CD4-positive, alpha-beta T cell treated with Interleukin-2 at 100 ng/mL for 4 hours (primary cell): Measurements from ENCODE around the gene IL18RAP.
A peak's percentile ranks its signal among the peaks of the same experiment; 100 is the strongest.

Experiments
- DNase-seq: peaks from one replicate; pipeline ENCODE4 v3.0.0-alpha.2; 2020; ENCODE audit warnings: low spot score

Gene IL18RAP

GRCh38 chr2:102460467-102460866 is 37.5 kb downstream of the IL18RAP start:
- DNase-seq: no peak

GRCh38 chr2:102461188-102461587 is 38.2 kb downstream of the IL18RAP start:
- DNase-seq: no peak

- no peak for DNase-seq
Observed at GRCh38 chr2:102463160-102463559, 40.2 kb downstream of the IL18RAP start.

GRCh38 chr2:102470168-102470567 is 47.2 kb downstream of the IL18RAP start:
- DNase-seq: no peak

GRCh38 chr2:102473020-102473419 is 50.1 kb downstream of the IL18RAP start, which contains the start of gene SLC9A4:
SLC9A4 (plus strand) TSS chr2:102473226; CDS start chr2:102473760, 534 bp downstream.
- DNase-seq: peak; percentile 52

- DNase-seq: no peak
Observed at GRCh38 chr2:102473631-102474030, 50.7 kb downstream of the IL18RAP start.

GRCh38 chr2:102474785-102475184 is 51.8 kb downstream of the IL18RAP start:
- DNase-seq: no peak

- no peak for DNase-seq
Observed at GRCh38 chr2:102478686-102479470, 55.9 kb downstream of the IL18RAP start.

GRCh38 chr2:102480285-102481195 is 57.6 kb downstream of the IL18RAP start:
- DNase-seq: no peak

- DNase-seq: no peak
Observed at GRCh38 chr2:102481931-102482330, 59.0 kb downstream of the IL18RAP start.

GRCh38 chr2:102483086-102483485 is 60.1 kb downstream of the IL18RAP start:
- DNase-seq: no peak

GRCh38 chr2:102484310-102485061 is 61.5 kb downstream of the IL18RAP start:
- no peak for DNase-seq

- no peak for DNase-seq
Observed at GRCh38 chr2:102485147-102485785, 62.3 kb downstream of the IL18RAP start.

- DNase-seq: no peak
Observed at GRCh38 chr2:102486941-102487702, 64.2 kb downstream of the IL18RAP start.

GRCh38 chr2:102487761-102488462 is 65.0 kb downstream of the IL18RAP start:
- DNase-seq: no peak

GRCh38 chr2:102489646-102490045 is 66.7 kb downstream of the IL18RAP start:
- DNase-seq: no peak

GRCh38 chr2:102492006-102492405 is 69.0 kb downstream of the IL18RAP start:
- no peak for DNase-seq

- DNase-seq: no peak
Observed at GRCh38 chr2:102494570-102494969, 71.6 kb downstream of the IL18RAP start.

- DNase-seq: no peak
Observed at GRCh38 chr2:102498414-102498813, 75.5 kb downstream of the IL18RAP start.

- no peak for DNase-seq
Observed at GRCh38 chr2:102499558-102499957, 76.6 kb downstream of the IL18RAP start.
